Left ventricle myocardium inferior (tissue), 1 donor: ENCODE measurements around the gene ANKRD12. TPM values are rescaled to one million over a fixed set of nuclear protein-coding genes. Genes with fewer than 3 reads are reported as not detected.

Experiments used
- DNase-seq: peaks from one replicate; pipeline ENCODE4 v3.0.0-alpha.2; 2020
- H3K27ac ChIP-seq: fragments of 200-600 bp; replicated peaks from 2 replicates; pipeline ENCODE4 v1.8.0; 2021
- H3K27me3 ChIP-seq: fragments of 200-600 bp; 2 replicates; pipeline ENCODE4 v1.8.0; 2021; ENCODE audit warnings: low read depth
- H3K36me3 ChIP-seq: fragments of 200-600 bp; 2 replicates; pipeline ENCODE4 v1.8.0; 2021
- H3K4me1 ChIP-seq: fragments of 200-600 bp; 2 replicates; pipeline ENCODE4 v1.8.0; 2021
- H3K4me3 ChIP-seq: fragments of 200-600 bp; 2 replicates; pipeline ENCODE4 v1.8.0; 2021; ENCODE audit warnings: mild to moderate bottlenecking, moderate library complexity
- H3K9me3 ChIP-seq: fragments of 200-600 bp; replicated peaks from 2 replicates; pipeline ENCODE4 v1.8.0; 2021
- intact Hi-C: fragments of 100-400 bp; cut with micrococcal nuclease; formaldehyde crosslinking; loops from one replicate; pipeline ENCODE4 v1.11.0; 2022
- total RNA-seq: library from RNA; stranded (reverse); fragmentation: NEBNext Ultra II Directional; extraction: Animal tissue kit (Norgen Biotek cat#: 25700); gene quantifications from one replicate; pipeline ENCODE4 v1.2.1, GENCODE V29; 2021
- TF ChIP-seq, protein P1 (sequence below): fragments of 200-600 bp; IDR thresholded peaks from 2 replicates; pipeline ENCODE4 v1.8.0; 2021; ENCODE audit warnings: antibody characterized with exemption, mild to moderate bottlenecking, borderline replicate concordance
- donor health status: DM: no; HTN: yes; CAD: no; lungs with severe emphysema.

ANKRD12 gene
- total RNA-seq, 1 donor from 2014 or later, result 49.3 TPM

DNA sequence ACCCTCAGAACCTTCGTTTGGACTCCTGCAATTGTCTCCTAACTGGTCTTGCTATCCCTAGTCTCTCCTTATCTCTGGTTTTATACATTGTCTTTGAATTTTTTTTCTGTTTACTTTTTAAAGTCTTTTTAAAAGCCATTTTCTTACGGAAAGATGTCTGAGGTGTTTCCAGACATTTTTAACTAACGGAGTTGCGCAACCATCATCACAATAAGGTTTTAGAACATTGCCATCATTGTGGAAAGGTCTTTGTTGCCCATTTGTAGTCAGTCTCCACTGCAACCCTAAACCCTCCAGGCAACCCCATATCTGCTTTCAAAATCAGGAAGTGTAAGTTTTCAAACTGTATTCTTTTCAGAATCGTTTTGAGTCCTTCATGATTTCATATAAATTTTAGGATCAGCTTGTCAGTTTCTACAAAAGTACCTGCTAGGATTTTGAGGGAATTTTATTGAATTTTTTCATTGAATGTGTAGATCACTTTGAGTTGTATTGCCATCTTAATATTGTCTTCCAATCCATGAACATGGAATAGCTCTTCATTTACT is 46.3 kb downstream of the ANKRD12 start:
- H3K9me3 ChIP-seq, result no peaks in the 10 kb centered on the region
- no peak overlapping the region for H3K27ac ChIP-seq
- DNase-seq, result no peak
- H3K27me3 ChIP-seq, result no peaks in the 10 kb centered on the region
- peaks cover 26% of the 10 kb centered on the region for H3K36me3 ChIP-seq
- peaks cover 33% of the 10 kb centered on the region for H3K4me1 ChIP-seq
- intact Hi-C loops, result no loop called here
- TF ChIP-seq, protein P1, sequence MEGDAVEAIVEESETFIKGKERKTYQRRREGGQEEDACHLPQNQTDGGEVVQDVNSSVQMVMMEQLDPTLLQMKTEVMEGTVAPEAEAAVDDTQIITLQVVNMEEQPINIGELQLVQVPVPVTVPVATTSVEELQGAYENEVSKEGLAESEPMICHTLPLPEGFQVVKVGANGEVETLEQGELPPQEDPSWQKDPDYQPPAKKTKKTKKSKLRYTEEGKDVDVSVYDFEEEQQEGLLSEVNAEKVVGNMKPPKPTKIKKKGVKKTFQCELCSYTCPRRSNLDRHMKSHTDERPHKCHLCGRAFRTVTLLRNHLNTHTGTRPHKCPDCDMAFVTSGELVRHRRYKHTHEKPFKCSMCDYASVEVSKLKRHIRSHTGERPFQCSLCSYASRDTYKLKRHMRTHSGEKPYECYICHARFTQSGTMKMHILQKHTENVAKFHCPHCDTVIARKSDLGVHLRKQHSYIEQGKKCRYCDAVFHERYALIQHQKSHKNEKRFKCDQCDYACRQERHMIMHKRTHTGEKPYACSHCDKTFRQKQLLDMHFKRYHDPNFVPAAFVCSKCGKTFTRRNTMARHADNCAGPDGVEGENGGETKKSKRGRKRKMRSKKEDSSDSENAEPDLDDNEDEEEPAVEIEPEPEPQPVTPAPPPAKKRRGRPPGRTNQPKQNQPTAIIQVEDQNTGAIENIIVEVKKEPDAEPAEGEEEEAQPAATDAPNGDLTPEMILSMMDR, result no peak
- H3K4me3 ChIP-seq, result no peak overlapping the region

DNA sequence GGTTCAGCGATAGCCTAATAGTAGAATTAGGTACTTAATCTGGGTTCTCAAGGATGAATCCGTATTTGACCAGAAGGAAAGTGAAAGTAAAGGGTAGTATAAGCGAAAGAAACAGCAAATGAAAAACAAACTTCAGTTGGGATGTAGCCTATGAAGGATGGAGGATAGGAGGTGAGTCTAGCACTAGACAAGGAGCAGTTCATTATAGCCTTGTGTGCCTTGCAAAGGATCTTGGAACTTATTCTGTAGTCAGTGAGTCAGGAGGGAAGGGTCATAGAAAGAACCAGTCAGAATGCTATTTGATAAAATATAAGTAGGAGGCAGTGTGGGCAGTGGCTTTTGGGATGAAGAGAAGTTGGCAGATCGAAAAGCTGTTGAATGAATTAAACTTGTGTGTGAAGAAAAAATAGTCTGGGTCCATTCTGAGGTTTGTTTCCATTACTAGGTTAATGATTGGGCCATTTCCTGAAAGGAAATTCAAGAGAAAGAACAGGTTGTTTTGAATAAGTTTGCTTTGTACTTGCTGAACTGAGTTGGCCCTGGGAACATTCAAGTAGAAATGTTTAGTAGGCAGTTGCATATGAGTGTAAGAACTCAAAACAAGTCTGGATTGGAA is 48.5 kb downstream of the ANKRD12 start:
- Histone ChIP-seq H3K9me3 (no peaks in the 10 kb centered on the region), H3K27ac (peak overlapping the region; percentile 21)

DNA sequence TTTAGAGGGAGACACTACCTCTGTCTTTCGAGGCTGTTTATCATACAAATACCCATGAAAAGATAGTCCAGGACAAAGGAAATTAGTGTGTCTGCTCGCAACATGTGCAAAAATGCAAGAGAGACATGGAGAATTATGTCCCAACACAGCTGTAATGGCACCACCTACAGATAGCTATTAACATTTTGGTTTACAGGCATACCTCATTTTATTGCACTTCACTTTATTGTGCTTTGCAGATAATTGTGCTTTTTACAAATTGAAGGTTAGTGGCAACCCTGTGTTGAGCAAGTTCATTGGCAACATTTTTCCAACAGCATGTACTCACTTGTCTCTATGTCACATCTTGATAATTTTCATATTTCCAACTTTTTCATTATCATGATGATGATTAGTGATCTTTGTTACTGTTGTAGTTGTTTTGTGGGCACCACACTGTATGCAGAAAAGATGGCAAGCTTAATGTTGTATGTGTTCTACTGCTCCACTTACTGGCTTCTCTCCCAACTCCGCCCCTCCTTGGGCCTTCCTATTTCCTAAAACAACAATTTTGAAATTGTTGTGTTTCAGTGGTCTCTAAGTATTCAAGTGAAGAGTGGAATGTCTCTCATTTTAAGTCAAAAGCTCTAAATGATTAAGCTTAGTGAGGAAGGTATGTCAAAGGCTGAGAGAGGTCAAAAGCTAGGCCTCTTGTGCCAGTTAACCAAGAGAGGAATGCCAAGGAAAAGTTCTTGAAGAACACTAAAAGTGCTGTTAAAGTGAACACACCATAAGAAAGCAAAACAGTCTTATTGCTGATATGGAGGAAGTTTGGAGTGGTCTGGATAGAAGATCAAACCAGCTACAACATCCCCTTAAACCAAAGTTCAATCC is 52.0 kb downstream of the ANKRD12 start:
- Histone ChIP-seq H3K27me3 (no peaks in the 10 kb centered on the region), H3K36me3 (peaks cover 10% of the 10 kb centered on the region), H3K4me3 (no peak overlapping the region), H3K9me3 (no peaks in the 10 kb centered on the region), H3K4me1 (peaks cover 52% of the 10 kb centered on the region), H3K27ac (no peak overlapping the region)
- TF ChIP-seq, protein P1, result no peak
- DNase-seq, result no peak
- intact Hi-C loops, result no loop called here

More for the DNA sequence above, 48.5 kb downstream of the ANKRD12 start:
- Histone ChIP-seq H3K36me3 (peaks cover 26% of the 10 kb centered on the region), H3K27me3 (no peaks in the 10 kb centered on the region), H3K4me1 (peaks cover 46% of the 10 kb centered on the region), H3K4me3 (peak overlapping the region; percentile 16)
- no peak for DNase-seq
- TF ChIP-seq, protein P1, result no peak
- intact Hi-C loops, result no loop called here

DNA sequence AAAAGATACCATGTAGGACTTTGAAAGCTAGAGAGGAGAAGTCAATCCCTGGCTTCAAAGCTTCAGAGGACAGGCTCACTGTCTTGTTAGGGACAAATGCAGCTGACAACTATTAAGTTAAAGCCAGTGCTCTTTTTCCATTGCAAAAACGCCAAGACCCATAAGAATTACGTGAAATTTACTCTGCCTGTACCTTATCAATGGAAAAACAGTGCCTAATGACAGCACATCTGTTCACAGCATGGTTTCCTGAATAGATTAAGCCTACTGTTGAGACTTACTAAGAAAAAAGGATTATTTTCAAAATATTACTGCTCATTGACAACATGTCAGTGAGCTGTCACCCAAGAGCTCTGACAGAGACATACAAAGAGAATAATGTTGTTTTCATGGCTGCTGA is 52.9 kb downstream of the ANKRD12 start:
- intact Hi-C loops, result no loop called here
- H3K9me3 ChIP-seq, result no peaks in the 10 kb centered on the region
- no peak overlapping the region for H3K4me3 ChIP-seq
- no peaks in the 10 kb centered on the region for H3K27me3 ChIP-seq
- H3K4me1 ChIP-seq, result peaks cover 52% of the 10 kb centered on the region
- DNase-seq, result no peak
- H3K36me3 ChIP-seq, result peaks cover 1% of the 10 kb centered on the region
- TF ChIP-seq, protein P1, result no peak
- no peak overlapping the region for H3K27ac ChIP-seq

DNA sequence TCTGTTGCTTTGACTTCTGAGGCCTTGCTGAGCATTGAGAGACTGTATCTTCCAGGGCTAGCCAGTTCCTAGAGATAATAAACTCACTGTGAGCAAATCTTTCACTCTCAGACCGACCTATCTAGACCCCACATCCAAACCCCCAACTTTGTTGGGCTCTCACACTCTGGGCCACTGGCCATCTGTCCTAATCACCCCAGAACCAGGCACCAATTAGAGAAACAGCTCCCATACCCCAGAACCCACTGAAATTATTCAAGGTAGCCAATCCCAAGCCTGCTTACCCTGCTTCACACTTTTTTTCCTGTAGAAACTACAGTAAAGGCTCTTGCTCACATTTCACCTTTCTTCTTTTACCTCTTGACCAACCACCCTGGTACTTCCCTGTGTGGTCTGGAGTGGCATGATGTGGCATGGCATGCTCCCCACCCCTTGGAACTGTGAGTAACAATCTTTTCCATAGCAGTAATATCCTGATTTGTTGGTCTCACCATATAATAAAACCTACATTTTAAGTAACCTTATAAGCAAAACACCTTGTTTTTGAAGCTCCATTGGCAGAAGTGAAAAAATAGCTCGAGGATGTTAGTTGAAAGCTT is 55.2 kb downstream of the ANKRD12 start:
- intact Hi-C loops, result no loop called here
- no peak for DNase-seq
- H3K27ac ChIP-seq, result no peak overlapping the region
- H3K27me3 ChIP-seq, result no peaks in the 10 kb centered on the region
- H3K36me3 ChIP-seq, result peaks cover 7% of the 10 kb centered on the region
- peaks cover 32% of the 10 kb centered on the region for H3K4me1 ChIP-seq
- no peaks in the 10 kb centered on the region for H3K9me3 ChIP-seq
- no peak overlapping the region for H3K4me3 ChIP-seq
- TF ChIP-seq, protein P1, result no peak
